Stimulated activated CD4-positive, alpha-beta T cell treated with anti-CD3 and anti-CD28 coated beads, Interleukin-12 subunit alpha, Interleukin-12 subunit beta, amount 100 ng/mL, for 48 hours (primary cell): ENCODE data around the gene ST6GALNAC3.
"Not testable (repeated sequence)": the region's sequence is repeated elsewhere in the genome, so short reads cannot be mapped to it uniquely, and the experiment has no call there.

Source experiments
- DNase-seq, 3 donors: peaks; one replicate each; pipeline ENCODE4 v3.0.0-alpha.2; 2020; ENCODE audit warnings: low read depth in 2 of 3, low spot score in 1 of 3

Gene ST6GALNAC3

DNA sequence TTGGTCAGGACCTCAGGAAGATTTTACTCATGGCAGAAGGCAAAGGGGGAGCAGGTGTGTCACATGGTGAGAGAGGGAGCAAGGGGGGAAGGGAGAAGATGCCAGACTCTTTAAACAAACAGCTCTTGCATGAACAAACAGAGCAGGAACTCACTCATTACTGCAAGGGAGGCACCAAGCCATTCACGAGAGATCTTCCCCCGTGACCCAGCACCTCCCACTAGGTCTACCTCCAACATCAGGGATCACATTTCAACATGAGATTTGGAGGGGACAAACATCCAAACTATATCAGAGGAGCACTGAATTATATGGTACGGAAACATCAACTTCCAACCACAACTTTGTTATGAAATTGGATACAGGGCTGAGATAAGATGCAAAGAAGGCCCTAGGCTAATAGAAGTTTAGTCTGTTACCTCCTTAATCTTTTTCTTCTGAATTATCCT is 164.9 kb downstream of the ST6GALNAC3 start:
- DNase-seq, result no peak

DNA sequence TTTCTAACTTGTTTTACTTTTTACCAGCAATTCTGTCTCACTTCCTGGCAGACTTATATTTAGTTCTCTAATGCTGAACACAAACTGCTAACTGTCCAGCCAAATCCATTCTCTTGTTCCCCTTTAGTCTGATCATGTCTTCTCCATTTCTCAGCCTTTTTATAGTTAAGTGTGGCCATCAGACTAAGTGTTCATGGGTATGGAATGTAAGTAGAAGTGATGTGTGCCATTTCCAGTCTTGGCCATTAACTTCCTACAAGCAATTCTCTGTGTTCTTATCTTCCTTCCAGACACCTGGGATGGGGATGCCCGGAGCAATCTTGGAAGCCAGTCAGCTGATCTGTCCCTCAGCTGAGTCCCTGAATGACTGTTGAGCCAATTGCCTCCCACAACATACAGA is 165.8 kb downstream of the ST6GALNAC3 start:
- no peak for DNase-seq

DNA sequence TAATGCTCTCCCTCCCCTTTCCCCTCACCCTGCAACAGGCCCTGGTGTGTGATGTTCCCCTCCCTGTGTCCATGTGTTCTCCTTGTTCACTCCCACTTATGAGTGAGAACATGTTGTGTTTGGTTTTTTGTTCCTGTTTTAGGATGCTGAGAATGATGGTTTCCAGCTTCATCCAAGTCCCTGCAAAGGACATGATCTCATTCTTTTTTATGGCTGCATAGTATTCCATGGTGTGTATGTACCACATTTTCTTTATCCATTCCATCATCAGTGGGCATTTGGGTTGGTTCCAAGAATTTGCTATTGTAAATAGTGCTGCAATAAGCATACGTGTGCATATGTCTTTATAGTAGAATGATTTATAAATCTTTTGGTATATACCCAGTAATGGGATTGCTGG is 168.0 kb downstream of the ST6GALNAC3 start:
- DNase-seq, result not testable (repeated sequence)

DNA sequence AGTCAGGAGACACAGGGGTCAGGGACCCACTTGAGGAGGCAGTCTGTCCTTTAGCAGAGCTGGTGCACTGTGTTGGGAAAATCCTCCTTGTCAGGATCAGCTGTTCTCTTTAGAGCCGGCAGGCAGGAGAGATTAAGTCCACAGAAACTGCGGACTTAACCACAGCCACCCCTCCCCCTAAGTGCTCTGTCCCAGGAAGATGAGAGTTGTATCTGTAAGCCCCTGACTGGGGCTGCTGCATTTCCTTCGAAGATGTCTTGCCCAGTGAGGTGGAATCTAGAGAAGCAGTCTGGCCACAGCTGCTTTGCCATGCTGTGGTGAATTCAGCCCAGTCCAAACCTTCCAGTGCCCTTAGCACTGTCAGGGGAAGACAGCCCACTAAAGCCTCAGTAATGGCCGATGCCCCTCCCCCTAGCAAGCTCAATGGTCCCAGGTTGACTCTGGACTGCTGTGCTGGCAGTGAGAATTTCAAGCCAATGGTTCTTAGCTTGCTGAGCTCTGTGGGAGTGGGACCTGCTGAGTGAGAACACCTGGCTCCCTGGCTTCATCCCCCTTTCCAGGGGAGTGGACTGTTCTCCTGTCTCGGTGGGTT is 172.8 kb downstream of the ST6GALNAC3 start:
- no peak for DNase-seq

DNA sequence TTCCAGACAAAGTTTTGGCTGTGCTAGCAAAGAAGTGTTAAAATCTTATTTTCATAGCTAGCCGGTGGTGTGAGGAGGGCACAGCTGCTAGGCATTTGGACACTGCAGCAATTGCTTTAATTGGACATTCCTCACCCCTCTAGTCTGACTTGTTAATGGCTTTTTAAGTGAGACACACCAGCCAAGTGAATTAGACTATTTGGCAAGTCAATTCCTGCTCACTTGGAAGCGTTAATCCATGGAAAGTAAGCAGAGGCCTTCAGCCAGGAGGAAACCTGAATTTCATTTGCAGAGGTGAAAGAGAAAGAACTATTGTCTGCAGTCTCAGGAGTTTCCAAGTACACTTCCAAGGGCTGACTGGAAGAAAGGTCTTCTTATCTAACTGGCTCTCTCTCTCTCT is 175.7 kb downstream of the ST6GALNAC3 start:
- no peak for DNase-seq

DNA sequence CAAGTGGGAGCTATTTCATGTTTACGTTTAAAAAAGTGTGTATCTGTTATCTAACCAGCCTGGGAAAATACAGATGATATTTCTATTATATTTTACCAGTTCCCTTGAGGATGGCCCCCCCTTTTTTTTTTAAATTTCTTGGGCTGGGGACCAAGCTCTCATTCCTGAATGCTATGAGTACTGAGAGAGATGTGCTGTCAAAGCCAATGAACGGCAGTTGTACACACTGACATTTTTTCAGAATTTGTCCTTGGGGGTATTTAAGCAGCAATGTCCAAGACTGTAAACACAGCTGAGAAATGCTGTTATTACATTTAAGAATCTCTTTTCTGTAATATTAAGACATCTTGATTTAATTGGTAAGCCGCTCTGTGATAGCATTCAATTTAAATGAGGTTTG is 177.9 kb downstream of the ST6GALNAC3 start:
- no peak for DNase-seq

DNA sequence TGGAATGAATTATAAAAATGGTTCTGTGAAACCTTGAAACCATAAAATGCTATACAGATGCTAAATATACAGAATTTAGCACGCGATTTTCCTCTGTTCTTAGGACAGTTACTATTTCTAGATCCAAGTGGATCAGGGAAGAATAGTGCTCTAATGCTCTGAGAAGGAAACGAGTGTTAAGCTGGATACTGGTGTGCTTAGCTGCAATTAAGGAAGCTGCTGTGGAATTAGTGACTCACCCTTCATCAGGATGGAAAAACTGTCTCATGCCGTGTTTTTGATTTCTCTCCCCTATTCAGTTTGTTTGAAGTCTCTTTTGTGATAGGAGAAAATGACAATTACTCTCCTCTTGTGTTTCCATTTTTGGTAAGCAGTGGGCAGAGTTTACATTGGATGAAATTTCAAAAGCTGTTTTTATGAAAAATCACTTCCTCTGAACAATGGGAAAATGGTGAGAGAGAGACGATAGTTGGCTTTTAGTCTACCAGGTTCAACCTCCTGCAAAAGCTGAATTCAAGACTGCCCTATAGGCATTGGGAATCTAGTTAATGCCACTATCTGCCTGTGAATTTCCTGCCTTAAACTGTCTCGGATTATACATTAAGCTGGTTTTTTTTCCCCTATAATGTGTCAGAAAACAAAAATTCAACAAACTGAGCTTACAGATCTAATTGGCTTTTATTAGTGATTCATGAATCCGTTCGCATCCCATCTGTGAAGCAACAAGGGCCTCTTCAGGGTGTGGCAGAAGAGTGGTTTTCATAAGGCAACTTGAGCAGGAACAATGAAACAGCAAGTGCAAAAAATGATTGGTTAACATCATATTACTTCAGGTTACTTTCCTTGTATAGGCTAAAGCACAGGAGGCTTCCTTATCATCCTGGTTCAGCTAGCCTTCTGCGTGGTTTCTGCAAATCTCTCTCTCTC is 179.8 kb downstream of the ST6GALNAC3 start:
- peak in 1 of 3 donors; percentile 40 for DNase-seq

DNA sequence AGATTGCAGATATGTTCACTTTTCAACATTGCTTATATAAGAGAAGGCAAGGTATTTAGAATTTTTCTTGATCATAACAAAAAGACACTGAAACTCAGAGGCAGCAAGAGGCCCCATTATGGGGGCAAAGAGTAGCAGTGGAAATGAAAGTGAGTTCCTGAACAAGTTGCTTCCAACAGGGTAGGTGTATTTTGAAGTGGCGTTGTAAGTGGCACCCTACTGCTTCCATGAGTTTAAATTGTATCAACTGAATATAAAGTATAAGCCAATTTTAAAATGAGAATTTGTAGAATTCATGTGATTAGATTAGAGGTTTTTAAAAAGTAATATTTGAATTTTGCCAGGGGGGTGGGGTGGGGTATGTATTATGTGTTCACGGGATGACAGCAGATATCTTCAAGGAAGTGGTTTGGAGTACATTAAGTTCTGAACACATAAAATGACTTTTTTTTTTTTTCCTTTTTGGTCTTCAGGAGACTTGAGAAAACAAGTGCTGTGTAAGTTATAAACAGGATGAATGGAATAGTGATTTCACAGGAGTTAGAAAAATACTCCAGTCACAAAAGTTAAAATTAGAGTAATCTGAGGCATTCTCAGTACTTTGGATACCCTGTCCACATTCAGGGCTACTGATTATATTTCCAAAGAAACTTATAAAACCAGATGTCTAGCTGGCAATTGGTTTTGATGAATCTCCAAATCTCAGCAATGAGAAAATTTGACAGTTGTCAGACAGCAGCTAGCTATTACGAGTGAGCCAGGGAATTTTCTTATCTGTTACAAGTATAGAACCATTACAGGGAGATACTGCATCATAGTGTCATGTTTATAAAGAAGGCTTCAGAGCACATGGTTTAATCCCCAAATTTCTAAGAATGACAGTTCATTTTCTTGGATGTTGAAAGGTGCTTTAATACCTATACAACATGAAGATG is 182.0 kb downstream of the ST6GALNAC3 start:
- no peak for DNase-seq

DNA sequence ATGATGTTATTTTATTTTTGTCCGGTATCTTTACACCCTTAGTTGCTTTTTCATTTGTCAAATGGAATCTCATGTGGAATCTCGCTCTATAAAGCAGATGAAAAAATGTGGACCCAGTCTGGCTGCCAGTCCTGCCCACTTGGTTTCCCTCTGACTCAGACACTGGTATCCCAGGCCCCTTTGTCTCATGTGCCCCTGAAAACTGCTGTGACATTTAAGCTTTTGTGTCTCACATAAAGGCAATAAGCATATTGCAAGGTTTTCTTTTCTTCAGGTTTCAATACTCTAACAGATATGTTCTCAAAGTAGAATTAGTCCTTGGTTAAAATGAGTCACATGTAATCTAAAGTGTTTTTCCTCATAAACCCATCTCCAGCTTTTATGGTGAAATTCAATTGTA is 183.3 kb downstream of the ST6GALNAC3 start:
- DNase-seq, result no peak

DNA sequence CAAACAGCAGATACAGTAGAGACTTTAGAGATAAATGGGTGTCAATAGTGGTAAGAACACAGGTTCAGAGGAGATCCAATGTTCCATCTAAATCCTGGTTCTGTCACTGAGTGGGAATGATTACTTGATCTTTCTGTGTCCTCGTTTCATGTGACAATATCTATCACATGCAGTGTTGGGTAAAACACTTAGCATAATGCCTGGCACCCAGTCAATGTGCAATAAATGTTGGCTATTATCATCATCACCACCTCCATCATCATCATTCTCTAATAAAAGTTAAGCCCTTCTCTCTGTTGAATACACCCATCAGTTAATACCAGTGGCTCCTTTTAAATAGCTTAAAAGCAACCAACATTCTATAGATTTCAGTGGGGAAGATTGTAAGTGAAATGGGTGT is 184.7 kb downstream of the ST6GALNAC3 start:
- DNase-seq, result no peak

DNA sequence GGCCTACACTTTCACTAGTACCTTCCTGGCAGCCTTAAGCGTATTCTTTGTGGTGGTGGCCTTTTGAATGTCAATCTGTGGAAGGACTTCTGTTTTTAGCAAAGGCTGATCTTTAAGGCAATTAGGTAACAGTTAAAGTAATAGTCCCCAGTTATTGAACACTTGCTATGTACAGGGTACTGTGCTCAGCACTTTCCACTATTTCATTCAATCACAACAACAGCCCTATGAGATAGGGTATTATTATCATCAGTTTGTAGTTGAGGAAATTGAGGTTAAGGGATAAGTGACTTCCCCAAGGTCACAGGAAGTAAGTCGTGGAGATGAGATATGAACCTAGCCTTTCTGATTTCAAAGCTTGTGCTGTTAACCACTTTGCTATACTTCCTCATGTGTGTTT is 185.7 kb downstream of the ST6GALNAC3 start:
- no peak for DNase-seq

DNA sequence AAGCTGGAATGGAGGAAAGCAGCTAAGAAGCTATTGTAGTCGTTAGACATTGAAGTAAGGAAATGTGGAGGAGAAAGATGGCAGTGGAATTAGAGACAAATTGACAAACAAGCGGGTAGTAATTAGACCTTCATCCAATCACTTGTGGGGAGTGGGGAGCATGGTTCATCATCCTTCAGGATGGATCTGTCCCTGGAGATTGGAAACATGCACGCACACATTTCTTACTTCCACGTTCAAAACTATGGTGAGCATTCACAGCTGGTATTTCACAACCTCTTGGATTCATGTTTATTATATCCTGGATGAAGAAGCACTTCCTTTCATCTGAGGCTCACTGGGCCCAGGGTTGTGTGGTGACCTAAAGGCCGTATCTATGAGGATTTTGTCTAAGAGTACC is 188.1 kb downstream of the ST6GALNAC3 start:
- DNase-seq, result no peak

DNA sequence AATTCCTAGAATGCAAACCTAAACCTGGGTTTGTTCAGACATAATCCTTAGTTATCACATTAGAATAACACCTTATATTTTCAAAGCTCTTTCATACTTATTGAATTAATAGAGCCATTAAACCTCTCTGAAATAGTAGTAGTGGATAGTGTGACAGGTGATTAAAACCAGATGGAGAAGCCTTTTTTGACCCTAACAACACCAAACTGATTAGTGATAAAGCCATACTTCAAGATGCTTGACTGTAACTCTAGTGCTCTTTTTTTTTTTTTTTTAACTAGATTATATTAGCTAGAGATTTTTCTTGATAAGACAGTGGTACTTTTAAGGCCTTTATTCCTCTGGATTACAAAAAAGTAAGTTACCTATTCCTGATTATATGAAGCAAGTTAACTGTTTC is 190.1 kb downstream of the ST6GALNAC3 start:
- DNase-seq, result no peak

DNA sequence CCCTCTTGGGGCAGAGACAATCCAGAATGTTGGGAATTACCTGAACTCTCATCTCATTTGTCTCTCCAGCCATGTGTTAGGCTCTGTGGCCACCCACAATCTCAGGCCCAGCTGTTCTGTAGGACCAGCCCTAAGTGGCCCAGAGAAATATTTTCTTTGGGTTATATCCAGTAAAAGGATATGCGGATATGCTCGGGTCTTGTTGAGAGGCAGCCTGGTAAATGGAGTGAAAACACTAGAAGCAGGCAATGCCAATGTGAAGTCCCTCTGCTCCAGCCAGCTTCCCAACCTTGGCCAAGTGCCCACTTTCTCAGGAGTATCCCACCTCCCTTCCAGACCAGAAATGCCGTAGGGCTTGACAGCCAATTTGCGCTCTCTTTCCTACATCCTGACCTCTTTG is 192.2 kb downstream of the ST6GALNAC3 start:
- no peak for DNase-seq

DNA sequence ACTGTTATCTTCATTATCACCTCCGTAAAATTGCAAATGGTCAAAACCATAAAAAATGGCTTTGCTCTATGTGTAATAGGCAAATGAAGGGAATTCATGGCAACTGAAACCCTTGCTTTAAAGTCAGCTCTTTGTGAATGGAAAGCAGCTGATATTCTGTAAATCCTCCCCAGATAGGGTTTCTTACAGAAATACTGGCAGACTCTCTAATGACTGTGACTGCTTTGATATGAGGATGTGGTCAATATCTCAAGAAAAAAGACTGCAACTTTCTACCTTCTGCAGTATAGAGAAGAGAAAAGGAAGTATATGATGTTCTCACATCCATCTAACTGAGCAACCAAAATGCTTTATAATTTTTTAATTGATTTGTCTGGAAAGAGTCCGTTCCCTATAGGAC is 193.1 kb downstream of the ST6GALNAC3 start:
- no peak for DNase-seq

DNA sequence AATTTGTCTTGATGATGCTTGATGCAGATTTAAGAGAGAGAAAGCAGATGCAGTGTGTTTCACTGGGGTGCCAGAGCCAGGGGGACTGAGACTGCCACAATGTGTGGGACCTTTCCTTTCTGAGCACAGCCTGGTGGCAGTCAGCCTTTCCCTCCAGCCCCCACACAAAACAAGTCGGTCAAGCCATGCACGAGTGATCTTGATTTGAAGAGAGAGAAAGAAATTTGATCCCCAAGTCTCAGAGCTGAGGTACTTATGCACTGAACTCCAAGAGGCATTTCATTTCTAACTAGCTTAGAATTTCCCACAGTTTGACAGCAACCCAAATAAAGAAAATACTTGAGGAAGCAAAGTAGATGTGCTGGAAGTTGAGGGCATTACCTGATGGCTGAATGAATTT is 193.8 kb downstream of the ST6GALNAC3 start:
- DNase-seq, result no peak

DNA sequence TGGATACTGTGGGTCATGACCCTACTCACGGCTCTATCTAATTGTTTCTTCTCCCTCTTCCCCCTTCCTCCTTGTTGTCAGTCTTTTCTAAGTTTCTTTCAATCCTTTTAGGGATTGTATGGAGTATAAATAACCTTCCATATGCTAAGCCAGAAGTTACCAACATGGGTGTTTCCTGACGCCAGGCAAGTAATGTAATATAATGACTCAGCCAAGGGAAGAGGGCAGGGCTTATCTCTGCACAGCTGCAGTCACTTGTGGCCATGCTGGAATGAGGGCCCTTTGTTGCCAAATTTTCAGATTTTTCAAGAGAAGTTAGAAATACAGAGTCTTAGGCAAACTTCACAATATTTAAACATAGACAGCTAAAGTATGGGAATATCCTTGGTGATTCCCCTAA is 194.6 kb downstream of the ST6GALNAC3 start:
- DNase-seq, result no peak

DNA sequence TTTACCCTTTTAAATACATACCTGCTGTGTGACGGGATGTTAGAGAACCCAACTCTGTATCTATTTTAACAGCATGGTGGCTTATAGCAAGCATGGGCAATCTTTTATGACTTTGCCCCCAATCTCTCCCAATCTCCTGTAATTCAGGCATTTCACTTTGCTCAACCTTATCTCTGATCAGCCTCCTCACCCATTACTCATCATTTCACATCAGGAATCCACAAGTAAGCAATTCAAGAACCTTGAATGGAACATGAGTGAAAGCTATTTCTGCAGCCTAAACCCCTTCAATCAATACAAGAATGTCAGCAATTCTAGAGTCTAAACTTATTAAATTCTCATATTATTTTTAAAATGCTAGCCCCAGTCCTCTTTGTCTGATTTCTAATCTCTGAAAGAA is 199.8 kb downstream of the ST6GALNAC3 start:
- no peak for DNase-seq

DNA sequence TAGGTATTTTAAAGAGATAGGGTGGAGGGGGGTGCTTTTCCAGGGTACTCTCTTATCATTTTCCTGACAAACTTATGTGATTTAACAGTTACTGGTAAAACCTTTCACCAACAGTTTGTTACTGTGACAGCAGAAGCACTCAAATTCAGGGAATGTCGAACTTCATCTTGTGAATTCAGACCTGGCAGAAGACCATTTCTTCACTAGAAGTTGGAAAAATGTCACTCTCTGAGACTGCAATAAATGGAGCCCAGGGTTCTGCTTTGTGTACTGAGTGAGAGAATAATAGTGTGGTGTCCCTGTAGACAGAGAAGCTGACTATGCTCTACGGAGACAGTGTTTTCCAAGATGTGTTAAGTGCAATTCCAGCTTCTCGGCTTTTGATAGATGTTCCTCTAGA is 200.2 kb downstream of the ST6GALNAC3 start:
- DNase-seq, result no peak

DNA sequence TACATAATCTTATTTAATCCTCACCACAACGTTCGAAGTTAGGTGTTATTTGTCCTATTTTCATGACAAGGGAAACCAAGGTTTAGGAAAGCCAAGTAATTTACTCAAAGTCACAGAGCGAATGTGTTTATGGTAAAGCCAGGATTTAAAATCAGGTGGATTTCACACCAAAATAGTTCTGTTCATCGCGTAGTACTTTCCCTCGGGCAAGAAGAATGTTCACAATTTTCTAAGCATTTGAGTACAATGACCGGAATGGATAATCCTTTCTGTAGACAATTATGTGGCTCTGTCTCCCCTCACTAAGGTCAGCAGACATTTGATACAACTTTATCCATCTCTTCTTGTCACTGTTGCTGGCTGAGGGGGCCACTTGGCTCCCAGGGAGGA is 204.2 kb downstream of the ST6GALNAC3 start:
- DNase-seq, result no peak

DNA sequence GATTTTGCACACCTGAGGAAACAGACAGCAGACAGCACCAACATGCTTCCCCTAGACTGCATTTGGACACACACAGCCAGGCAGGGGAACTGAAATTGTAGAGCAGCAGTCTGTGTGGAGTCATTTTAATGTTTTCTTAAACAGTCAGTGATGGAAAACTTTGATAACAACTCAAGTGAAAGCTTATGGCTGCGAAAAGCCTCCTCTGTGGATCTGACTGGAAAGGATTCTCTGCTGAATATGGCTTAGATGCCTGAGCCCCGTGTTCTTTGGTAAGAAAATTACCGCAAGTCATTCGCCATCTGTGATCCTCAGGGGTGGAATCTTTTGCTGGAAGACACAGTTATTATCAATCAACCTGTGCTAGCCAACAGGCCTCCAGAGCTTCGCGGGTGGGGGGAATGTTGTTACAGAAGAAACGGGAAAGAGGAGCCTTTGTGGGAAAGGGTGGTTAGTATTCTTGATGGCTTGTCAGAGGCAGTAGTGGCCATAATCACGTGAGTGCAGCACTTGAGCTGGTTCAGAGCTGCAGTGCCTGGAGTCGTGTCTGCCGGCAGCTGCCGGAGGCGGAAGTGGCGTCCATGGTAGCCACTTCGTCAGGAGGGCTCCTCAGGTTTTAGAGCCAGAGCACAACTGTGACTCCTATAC is 204.7 kb downstream of the ST6GALNAC3 start:
- DNase-seq, result no peak
